Measurements from ENCODE around the gene LRIT2. TPM values are rescaled to one million over a fixed set of nuclear protein-coding genes. Genes with fewer than 3 reads are reported as not detected.

LRIT2 gene
- not detected in 2 replicates for total RNA-seq

GRCh38 chr10:84225427-84226173, at the start of gene LRIT2:
Gene LRIT2, minus strand, starts transcription at chr10:84225544. Its CDS starts 24 bp downstream, at chr10:84225520.

GRCh38 chr10:84244651-84245270, 19.4 kb upstream of the LRIT2 start, which contains the start of gene RGR:
Gene RGR, plus strand, starts transcription at chr10:84245053. Its CDS starts 38 bp downstream, at chr10:84245091.

GRCh38 chr10:84241185-84241790, 15.9 kb upstream of the LRIT2 start, which contains the start of gene LRIT1:
Gene LRIT1, minus strand, starts transcription at chr10:84241546. Its CDS starts 107 bp downstream, at chr10:84241439.

GRCh38 chr10:84194424-84195043, 30.8 kb downstream of the LRIT2 start, which contains the start of gene CDHR1:
Gene CDHR1, plus strand, starts transcription at chr10:84194537. Its CDS starts 224 bp downstream, at chr10:84194761.

GRCh38 chr10:84173501-84173929, 51.8 kb downstream of the LRIT2 start, which contains the start of gene GPR15LG:
Gene GPR15LG, plus strand, starts transcription at chr10:84173801. Its CDS starts 51 bp downstream, at chr10:84173852.

Other genes with a start within 250 kb of the LRIT2 start
- 165 and 175 TPM in 2 replicates for gene GHITM, start 86.0 kb downstream of the LRIT2 start, total RNA-seq
- not detected in 2 replicates for gene GPR15LG, start 51.7 kb downstream of the LRIT2 start, total RNA-seq
- under 0.01 TPM in 2 replicates for gene CDHR1, start 31.0 kb downstream of the LRIT2 start, total RNA-seq
- not detected in 2 replicates for gene LRIT1, start 16.0 kb upstream of the LRIT2 start, total RNA-seq
- gene RGR, start 19.5 kb upstream of the LRIT2 start, total RNA-seq = not detected in 2 replicates
- 8.8 and 14.1 TPM in 2 replicates for gene CCSER2, start 103.0 kb upstream of the LRIT2 start, total RNA-seq

All from bronchus fibroblast of lung (primary cell).